GM10266 (cell line): ENCODE data around the gene NUFIP1.

ENCODE experiments used
- DNase-seq: peaks from one replicate; pipeline ENCODE4 v3.0.0; 2012; ENCODE audit errors: extremely low spot score
- TF ChIP-seq, protein P1 (sequence below): IDR thresholded peaks from 2 replicates; pipeline ENCODE4 v1.5.1; 2012; ENCODE audit warnings: mild to moderate bottlenecking, low read depth; ENCODE audit not compliant: control insufficient read depth, insufficient read depth; ENCODE audit errors: missing control alignments

The NUFIP1 gene

DNA sequence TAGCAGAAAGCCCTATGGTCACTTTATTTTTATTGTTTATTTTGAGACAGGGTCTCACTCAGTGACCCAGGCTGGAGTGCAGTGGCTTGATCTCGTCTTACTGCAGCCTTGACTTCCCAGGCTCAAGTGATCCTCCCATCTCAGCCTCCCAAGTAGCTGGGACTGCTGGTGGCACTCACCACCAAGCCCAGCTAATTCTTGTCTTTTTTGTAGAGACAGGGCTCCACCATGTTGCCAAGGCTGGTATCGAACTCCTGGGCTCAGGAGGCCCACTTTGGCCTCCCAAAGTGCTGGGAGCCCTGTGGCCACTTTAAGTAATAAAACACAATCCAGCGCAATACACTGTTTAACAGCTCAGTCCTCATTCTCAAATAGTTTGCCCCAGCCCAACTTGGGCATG is 69.3 kb downstream of the NUFIP1 start:
- no peak for DNase-seq
- TF ChIP-seq, protein P1, sequence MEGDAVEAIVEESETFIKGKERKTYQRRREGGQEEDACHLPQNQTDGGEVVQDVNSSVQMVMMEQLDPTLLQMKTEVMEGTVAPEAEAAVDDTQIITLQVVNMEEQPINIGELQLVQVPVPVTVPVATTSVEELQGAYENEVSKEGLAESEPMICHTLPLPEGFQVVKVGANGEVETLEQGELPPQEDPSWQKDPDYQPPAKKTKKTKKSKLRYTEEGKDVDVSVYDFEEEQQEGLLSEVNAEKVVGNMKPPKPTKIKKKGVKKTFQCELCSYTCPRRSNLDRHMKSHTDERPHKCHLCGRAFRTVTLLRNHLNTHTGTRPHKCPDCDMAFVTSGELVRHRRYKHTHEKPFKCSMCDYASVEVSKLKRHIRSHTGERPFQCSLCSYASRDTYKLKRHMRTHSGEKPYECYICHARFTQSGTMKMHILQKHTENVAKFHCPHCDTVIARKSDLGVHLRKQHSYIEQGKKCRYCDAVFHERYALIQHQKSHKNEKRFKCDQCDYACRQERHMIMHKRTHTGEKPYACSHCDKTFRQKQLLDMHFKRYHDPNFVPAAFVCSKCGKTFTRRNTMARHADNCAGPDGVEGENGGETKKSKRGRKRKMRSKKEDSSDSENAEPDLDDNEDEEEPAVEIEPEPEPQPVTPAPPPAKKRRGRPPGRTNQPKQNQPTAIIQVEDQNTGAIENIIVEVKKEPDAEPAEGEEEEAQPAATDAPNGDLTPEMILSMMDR: no peak

DNA sequence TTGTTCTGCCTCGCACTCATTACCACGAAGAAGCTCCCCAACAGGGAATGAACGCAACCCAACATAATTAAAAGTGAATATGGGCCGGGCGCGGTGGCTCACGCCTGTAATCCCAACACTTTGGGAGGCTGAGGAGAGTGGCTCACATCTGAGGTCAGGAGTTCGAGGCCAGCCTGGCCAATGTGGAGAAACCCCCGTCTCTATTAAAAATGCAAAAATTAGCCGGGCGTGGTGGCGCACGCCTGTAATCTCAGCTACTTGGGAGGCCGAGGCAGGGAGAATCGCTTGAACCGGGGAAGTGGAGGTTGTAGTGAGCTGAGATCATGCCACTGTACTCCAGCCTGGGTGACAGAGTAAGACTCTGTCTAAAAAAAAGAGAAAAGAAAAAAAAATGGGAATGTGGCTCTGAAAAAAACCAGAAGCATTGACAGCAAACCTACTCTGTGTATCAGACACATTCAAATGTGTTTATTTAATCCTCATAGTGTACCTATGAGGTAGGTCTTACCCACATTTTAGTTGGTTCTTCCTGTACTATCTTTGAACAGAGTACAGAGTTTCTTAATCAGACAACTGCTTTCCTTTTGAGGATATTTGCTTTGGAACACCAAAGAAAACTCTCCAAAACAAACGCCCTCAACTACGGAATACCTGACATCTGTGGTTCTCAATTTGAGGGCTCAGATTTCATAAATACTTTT is 70.0 kb downstream of the NUFIP1 start:
- TF ChIP-seq, protein P1: no peak

DNA sequence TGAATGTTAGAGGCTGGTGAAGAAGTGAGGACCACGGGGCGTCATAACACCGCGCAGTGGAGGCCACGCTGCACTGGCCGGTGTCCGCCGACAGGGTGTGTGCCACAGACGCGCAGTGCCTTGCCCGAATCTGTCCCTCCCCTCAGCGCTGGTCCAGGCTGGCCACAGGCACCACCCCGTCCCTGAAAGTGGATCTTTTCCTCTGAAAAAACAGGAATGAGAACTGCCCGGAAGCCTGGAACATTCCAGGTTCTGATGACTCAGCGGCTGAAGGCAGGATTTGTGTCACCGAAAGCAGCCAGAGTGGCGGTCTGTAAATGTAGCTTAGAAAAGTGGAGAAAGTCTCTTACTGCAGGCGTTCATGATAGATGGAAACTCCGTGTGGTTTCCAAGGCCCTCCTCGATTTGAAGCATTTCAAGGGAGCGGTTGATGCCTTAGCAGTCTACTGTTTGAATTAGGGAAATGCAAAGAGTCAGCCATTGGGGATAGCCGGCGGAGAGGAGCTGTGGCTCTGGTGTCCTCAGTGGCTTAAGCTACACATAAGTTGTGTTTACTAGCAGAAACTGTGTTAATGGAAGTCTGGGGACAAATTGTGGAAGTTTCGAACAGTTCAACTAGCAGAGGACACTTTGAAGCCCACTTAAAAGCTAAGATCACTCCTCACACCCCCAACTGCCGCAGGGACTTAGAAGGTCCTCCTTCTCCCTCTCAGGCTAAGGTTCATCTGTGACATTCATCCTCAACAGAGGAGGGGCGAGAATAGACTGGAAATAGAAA is 70.8 kb downstream of the NUFIP1 start:
- peak; percentile 62 for DNase-seq
- TF ChIP-seq, protein P1: peak; percentile 89

More for the DNA sequence above, 70.0 kb downstream of the NUFIP1 start:
- DNase-seq: no peak

DNA sequence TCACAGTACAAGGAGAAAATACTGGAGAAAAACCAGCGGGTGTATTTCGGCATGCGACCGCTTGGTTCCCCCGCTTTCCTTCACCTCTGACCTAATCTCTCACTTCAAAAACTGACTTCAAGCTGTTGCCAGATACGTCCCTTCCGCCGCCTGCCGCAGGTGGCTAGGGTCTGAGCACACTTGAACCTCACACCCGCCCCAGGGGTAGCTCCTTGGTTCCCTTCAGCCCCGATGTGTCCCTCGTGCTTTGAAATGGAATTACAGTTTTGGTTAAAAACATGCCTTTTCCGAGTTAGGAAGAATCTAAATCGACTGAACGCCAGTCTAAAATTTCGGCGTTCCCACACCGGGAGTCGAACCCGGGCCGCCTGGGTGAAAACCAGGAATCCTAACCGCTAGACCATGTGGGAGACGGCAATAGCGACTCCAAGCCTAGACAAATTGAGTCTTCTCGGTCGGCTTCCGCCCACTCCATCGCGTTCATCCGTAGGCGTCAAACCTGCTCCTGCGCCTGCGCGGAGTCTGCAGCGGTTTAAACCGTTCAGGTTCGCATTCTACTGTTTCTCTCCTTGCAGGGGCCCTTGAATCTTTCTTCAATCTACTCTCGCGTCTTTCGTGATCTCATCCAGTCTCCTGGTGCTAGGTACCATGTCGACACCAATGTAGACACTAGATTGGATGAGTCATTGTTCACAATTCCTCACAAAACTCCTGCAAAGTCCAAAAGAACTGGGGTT is 71.5 kb downstream of the NUFIP1 start:
- TF ChIP-seq, protein P1: no peak
- peak; percentile 83 for DNase-seq

DNA sequence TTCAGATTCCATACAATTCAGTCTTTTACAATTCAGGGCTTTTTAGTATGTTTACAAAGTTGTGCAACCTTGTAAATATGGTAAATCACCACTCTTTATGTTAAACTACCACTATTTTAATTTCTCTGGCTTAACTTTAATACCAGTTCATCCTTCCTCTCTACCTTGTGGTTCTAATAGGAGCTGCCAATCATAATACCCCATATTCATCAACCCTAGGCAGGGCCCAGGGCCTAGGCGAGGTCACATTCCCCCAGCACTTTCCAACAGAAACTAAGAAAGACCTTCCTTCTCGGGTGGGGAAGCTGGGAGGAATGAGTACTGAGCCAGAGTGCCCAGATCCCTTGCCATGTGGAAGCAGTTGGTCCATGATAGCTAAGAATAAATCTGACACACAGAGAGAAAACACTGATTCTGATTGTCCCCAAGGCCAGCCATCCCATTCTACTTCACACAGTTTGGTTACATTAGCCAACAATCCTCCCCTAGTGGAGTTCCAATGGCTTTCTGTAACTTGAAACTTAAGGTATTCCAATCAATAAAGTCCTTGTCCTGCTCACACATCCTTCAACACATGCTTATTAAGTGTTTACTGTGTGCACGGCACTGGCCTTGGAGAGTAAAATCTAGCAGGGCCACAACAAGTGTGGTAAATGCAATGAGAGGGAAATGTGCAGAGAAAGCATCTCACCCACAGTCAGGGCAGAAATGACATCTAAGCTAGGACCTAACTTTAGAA is 76.8 kb downstream of the NUFIP1 start:
- no peak for DNase-seq
- TF ChIP-seq, protein P1: no peak

DNA sequence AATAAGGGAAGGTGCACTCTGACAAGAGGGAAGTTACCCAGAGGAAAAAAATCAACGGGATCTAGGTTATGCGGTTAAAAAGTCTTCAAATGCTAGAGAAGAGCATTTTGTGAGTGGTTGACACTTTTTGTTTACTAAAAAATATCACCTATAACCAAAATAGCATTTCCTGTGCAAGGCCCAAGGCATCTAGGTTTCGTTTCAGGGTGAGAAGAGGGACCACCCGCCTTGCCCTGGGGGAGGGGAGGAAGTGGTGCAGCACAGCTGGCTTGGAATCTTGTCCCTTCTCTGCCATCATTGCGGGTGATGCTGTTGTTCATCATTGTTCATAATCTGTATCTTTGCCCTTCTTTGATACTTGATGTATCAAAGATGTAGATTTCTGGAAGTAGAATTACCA is 80.6 kb downstream of the NUFIP1 start:
- DNase-seq: no peak
- TF ChIP-seq, protein P1: no peak
